ENCODE data around the gene DCBLD1. TPM values are rescaled to one million over a fixed set of nuclear protein-coding genes. Genes with fewer than 3 reads are reported as not detected.

The DCBLD1 gene
- total and polyA plus RNA-seq, 4 donors, result 2.7 to 10.4 (median 4.4) TPM

DNA sequence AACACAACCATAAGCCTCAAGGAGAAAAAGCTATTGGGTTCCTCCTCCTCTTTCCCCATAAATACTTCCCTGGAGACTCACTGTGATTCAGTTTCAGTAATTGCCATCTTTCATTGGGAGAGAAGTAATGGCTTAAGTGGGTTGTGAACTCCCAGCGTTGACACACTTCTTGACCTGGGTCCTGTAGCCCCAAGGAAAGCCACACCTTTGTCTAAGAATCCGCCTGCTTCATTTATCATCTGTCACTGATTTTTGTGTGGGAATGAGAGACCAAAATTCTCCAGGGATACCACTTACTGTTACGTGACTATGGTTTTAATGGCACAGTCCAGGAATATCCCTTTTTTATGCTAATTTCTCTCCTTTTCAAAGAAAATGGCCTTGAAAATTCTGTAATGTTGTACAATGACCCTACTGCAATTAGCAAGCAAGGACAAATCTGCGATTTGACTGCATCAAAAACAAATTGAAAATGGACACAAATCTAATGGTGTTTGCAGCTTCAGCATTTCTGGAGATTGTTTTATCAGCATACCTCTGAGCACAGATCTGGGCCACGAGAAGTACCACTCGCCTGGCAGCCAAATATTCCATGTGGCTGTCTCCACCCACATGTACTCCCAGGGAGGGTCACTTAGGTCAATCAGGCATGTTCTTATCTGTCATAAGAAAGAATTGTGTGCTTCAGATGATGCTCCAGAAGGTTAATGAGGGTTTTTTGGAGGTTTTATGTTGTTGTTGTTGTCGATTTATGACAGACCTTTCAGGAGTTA, 29.8 kb downstream of the DCBLD1 start:
- DNase-seq (ENCODE audit: low spot score), result no peak
- no peaks in the 10 kb centered on the region for H3K27me3 ChIP-seq (ENCODE audit: control insufficient read depth in 4 of 4, insufficient read depth in 4 of 4, low read length in 3 of 4)
- no peak for TF ChIP-seq EGR1 (IDR thresholded peaks at IDR 0.05; ENCODE audit: low read depth in 2 of 2)
- TF ChIP-seq, protein P1, sequence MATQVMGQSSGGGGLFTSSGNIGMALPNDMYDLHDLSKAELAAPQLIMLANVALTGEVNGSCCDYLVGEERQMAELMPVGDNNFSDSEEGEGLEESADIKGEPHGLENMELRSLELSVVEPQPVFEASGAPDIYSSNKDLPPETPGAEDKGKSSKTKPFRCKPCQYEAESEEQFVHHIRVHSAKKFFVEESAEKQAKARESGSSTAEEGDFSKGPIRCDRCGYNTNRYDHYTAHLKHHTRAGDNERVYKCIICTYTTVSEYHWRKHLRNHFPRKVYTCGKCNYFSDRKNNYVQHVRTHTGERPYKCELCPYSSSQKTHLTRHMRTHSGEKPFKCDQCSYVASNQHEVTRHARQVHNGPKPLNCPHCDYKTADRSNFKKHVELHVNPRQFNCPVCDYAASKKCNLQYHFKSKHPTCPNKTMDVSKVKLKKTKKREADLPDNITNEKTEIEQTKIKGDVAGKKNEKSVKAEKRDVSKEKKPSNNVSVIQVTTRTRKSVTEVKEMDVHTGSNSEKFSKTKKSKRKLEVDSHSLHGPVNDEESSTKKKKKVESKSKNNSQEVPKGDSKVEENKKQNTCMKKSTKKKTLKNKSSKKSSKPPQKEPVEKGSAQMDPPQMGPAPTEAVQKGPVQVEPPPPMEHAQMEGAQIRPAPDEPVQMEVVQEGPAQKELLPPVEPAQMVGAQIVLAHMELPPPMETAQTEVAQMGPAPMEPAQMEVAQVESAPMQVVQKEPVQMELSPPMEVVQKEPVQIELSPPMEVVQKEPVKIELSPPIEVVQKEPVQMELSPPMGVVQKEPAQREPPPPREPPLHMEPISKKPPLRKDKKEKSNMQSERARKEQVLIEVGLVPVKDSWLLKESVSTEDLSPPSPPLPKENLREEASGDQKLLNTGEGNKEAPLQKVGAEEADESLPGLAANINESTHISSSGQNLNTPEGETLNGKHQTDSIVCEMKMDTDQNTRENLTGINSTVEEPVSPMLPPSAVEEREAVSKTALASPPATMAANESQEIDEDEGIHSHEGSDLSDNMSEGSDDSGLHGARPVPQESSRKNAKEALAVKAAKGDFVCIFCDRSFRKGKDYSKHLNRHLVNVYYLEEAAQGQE (IDR thresholded peaks at IDR 0.05), result no peak
- TF ChIP-seq, protein P2, sequence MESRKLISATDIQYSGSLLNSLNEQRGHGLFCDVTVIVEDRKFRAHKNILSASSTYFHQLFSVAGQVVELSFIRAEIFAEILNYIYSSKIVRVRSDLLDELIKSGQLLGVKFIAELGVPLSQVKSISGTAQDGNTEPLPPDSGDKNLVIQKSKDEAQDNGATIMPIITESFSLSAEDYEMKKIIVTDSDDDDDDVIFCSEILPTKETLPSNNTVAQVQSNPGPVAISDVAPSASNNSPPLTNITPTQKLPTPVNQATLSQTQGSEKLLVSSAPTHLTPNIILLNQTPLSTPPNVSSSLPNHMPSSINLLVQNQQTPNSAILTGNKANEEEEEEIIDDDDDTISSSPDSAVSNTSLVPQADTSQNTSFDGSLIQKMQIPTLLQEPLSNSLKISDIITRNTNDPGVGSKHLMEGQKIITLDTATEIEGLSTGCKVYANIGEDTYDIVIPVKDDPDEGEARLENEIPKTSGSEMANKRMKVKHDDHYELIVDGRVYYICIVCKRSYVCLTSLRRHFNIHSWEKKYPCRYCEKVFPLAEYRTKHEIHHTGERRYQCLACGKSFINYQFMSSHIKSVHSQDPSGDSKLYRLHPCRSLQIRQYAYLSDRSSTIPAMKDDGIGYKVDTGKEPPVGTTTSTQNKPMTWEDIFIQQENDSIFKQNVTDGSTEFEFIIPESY (IDR thresholded peaks at IDR 0.05), result no peak
- TF ChIP-seq HNF4A (conservative IDR thresholded peaks at IDR 0.05), result no peak
- TF ChIP-seq TAF1 (conservative IDR thresholded peaks at IDR 0.05), result no peak
- TF ChIP-seq GABPA (IDR thresholded peaks at IDR 0.05 in 1 of 2, conservative IDR thresholded peaks at IDR 0.05 in 1 of 2), result no peak
- no peak for TF ChIP-seq FOXA2 (IDR thresholded peaks at IDR 0.05)
- no peak for TF ChIP-seq RXRA (IDR thresholded peaks at IDR 0.05)
- no peak for TF ChIP-seq NR2F2 (IDR thresholded peaks at IDR 0.05)
- TF ChIP-seq, protein P3, sequence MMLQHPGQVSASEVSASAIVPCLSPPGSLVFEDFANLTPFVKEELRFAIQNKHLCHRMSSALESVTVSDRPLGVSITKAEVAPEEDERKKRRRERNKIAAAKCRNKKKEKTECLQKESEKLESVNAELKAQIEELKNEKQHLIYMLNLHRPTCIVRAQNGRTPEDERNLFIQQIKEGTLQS (IDR thresholded peaks at IDR 0.05), result no peak
- TF ChIP-seq YY1 (IDR thresholded peaks at IDR 0.05), result no peak
- no peak for TF ChIP-seq FOXA1 (IDR thresholded peaks at IDR 0.05)
- no peak for TF ChIP-seq RAD21 (IDR thresholded peaks at IDR 0.05)
- 87% methylated on average over 7 of the region's 7 CpGs for WGBS
- H3K36me3 ChIP-seq (ENCODE audit: control insufficient read depth in 4 of 4, insufficient read depth in 3 of 4, low read depth in 1 of 4, low read length in 3 of 4), result no peaks in the 10 kb centered on the region
- H3K9me3 ChIP-seq (ENCODE audit: control insufficient read depth in 4 of 4, low read length in 3 of 4), result no peaks in the 10 kb centered on the region
- no peak overlapping the region for H3K27ac ChIP-seq (ENCODE audit: low read depth in 1 of 2, low read length in 2 of 2)
- H3K4me1 ChIP-seq (ENCODE audit: control insufficient read depth in 4 of 4, insufficient read depth in 4 of 4, low read length in 3 of 4), result peaks cover 0 to 3% (median under 1%) of the 10 kb centered on the region in 4 donors
- no peak overlapping the region for H3K9ac ChIP-seq (ENCODE audit: low read depth in 1 of 2, low read length in 2 of 2)
- H3K4me3 ChIP-seq (ENCODE audit: low read depth in 1 of 3, low read length in 3 of 3), result no peak overlapping the region

DNA sequence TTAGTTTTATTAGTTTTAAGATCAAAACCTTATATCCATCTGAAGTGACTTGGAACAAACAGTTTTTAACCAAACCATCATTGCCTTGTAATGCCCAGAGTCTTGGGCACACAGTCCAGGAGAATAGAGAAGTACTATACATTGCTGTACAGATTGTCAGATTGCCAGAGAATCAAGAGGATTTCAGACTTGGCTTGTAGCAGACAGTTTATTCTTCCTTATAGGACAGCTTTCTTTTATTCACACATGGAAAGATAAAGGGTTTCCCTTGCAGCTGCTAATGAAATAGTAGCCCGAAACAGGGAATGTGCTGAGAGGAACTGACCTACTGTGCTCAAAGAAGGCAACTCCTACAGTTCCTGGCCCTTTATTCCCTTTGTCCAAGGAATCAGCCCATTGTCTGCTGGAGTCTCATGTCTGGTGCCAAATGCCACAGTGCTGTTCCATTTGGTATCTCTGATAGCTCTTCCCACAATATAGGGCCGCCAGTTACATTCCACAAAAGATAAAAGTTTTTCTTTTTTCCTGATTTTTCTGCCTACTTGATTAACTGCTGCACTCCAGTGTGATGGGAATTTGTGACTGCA, 30.6 kb downstream of the DCBLD1 start:
- Histone ChIP-seq H3K27me3 (ENCODE audit: control insufficient read depth in 4 of 4, insufficient read depth in 4 of 4, low read length in 3 of 4) (no peaks in the 10 kb centered on the region), H3K9ac (ENCODE audit: low read depth in 1 of 2, low read length in 2 of 2) (no peak overlapping the region), H3K4me1 (ENCODE audit: control insufficient read depth in 4 of 4, insufficient read depth in 4 of 4, low read length in 3 of 4) (peaks cover 5 to 9% (median 7%) of the 10 kb centered on the region in 4 donors), H3K4me3 (ENCODE audit: low read depth in 1 of 3, low read length in 3 of 3) (no peak overlapping the region), H3K27ac (ENCODE audit: low read depth in 1 of 2, low read length in 2 of 2) (no peak overlapping the region), H3K36me3 (ENCODE audit: control insufficient read depth in 4 of 4, insufficient read depth in 3 of 4, low read depth in 1 of 4, low read length in 3 of 4) (no peaks in the 10 kb centered on the region), H3K9me3 (ENCODE audit: control insufficient read depth in 4 of 4, low read length in 3 of 4) (no peaks in the 10 kb centered on the region)
- WGBS, result 64% methylated on average over 2 of the region's 2 CpGs
- TF ChIP-seq JUND (IDR thresholded peaks at IDR 0.05) (no peak), YY1 (IDR thresholded peaks at IDR 0.05) (no peak), FOXA2 (IDR thresholded peaks at IDR 0.05) (no peak), CTCF (IDR thresholded peaks at IDR 0.05; ENCODE audit: low read depth, low read length, missing input control) (no peak), RAD21 (IDR thresholded peaks at IDR 0.05) (no peak), EGR1 (IDR thresholded peaks at IDR 0.05; ENCODE audit: low read depth in 2 of 2) (no peak), FOXA1 (IDR thresholded peaks at IDR 0.05) (no peak), GABPA (IDR thresholded peaks at IDR 0.05 in 1 of 2, conservative IDR thresholded peaks at IDR 0.05 in 1 of 2) (no peak)
- no peak for DNase-seq (ENCODE audit: low spot score)

All from liver (tissue), 9 donors.